Erythroblast (primary cell): ENCODE data around the gene B4GALNT4.

Experiments used
- DNase-seq, 2 experiments: peaks; one replicate each; lab custom pipeline; 2025; lab: John Stamatoyannopoulos, UW
- GATA1 ChIP-seq: IDR thresholded peaks from 2 replicates; pipeline ENCODE4 v1.6.1; 2011; ENCODE audit warnings: low read depth, mild to moderate bottlenecking, control low read depth, low read length, moderate library complexity
- POLR2A ChIP-seq: IDR thresholded peaks from 2 replicates; pipeline ENCODE4 v1.6.1; 2011; ENCODE audit warnings: mild to moderate bottlenecking, low read length

B4GALNT4 gene

GRCh38 chr11:429391-429790 lies 60.1 kb downstream of the B4GALNT4 start:
- DNase-seq = no peak
- TF ChIP-seq POLR2A = no peak
- TF ChIP-seq GATA1 = no peak

DNA sequence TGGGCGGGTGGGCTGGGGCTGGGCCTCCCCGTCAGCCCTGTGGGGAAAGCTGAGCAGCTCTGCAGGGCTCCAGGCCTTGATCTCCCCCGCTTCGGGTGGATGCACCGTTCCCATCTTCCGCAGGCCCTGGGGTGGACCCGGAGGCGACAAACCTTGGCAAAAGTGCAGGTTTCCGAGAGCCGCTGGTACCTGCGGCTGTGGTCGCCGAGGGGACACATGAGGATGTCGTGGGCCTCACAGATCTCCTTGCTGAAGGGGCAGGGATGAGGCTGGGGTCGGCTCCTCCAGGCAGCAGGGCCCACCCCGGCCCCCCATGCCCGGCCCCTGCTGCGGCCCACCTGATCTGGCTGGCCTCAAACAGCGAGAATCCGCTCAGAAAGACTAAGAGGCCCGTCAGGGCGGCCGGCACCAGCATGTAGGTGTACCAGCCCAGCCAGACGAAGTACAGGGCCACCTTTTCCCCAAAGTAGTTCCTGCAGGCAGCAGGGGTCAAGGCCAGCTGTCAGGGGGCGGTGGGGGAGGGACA lies 60.7 kb downstream of the B4GALNT4 start:
- TF ChIP-seq GATA1 (no peak), POLR2A (no peak)
- DNase-seq = no peak
